NCI-H526 (cell line): ENCODE measurements around the gene CRYBG1.
"Not testable (repeated sequence)": the region's sequence is repeated elsewhere in the genome, so short reads cannot be mapped to it uniquely, and the experiment has no call there.

Source experiments
- DNase-seq, 2 experiments: peaks; one replicate each; lab custom pipeline; 2025; lab: John Stamatoyannopoulos, UW

Gene CRYBG1

GRCh38 chr6:106372838-106373501 lies 12.5 kb downstream of the CRYBG1 start:
- no peak for DNase-seq

DNA sequence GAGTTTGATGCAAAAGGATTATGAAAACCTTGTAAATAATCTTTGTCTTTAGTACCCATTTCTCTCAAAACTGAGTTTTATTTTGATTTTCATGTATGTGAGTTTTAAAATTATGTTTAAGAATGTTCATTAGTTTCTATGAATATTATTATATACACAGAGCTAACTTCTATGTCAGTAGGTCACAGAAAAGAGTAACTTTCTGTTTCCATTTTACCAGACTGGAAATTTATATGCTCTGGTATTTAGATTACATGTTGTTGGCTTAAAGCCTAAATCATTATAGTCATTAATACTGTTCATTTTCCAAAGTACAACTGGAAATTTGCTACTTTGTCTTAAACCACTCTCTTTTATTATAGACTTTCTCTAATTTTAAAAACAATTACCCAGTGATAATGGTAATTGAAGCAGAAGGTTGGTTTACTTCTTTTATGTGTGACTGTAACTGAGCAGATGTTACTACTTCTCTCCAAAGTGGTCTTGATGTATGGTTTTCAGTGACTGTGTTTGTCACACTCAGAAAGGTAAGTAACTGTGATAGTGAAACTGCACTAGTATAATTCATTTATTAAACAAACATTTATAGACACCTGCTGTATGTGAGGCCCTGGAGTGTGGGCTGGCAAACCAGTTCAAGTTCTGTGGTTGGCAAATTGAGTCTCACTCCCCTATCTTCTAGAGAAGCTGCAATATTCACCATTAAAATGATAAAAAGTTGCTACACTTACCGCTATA lies 13.2 kb downstream of the CRYBG1 start:
- DNase-seq = no peak

- no peak for DNase-seq
Observed at GRCh38 chr6:106377061-106377540, 16.6 kb downstream of the CRYBG1 start.

DNA sequence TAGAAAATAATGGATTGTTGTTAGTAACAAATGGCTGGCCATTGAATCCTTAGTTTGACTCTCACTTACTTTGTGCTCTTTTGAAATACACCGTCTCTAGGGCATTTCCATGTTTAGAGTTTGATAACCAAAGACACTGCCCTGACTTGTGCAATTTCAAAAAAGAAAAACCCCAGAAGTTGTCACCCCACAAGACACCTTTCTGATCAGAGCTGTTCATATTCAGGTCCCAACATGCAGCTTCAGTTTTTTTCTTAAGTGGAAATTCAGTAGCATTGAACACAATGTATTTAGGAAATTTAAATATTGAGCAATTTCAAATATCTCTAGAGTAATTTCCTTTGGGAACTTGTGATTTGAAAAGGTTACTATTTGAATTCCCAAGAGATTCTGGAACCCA lies 19.4 kb downstream of the CRYBG1 start:
- no peak for DNase-seq

GRCh38 chr6:106380407-106380806 lies 19.9 kb downstream of the CRYBG1 start:
- DNase-seq = no peak

GRCh38 chr6:106381223-106381622 lies 20.7 kb downstream of the CRYBG1 start:
- DNase-seq = no peak

GRCh38 chr6:106381881-106382280 lies 21.4 kb downstream of the CRYBG1 start:
- no peak for DNase-seq

GRCh38 chr6:106383573-106383972 lies 23.1 kb downstream of the CRYBG1 start:
- DNase-seq = no peak

- DNase-seq = no peak
Observed at GRCh38 chr6:106385530-106385929, 25.0 kb downstream of the CRYBG1 start.

- DNase-seq = no peak
Observed at GRCh38 chr6:106387875-106388274, 27.4 kb downstream of the CRYBG1 start.

- DNase-seq = no peak
Observed at GRCh38 chr6:106390088-106390487, 29.6 kb downstream of the CRYBG1 start.

GRCh38 chr6:106396426-106397220 lies 36.1 kb downstream of the CRYBG1 start:
- no peak for DNase-seq

GRCh38 chr6:106397431-106397830 lies 36.9 kb downstream of the CRYBG1 start:
- DNase-seq = no peak

GRCh38 chr6:106398621-106399020 lies 38.1 kb downstream of the CRYBG1 start:
- no peak for DNase-seq

GRCh38 chr6:106405044-106405443 lies 44.5 kb downstream of the CRYBG1 start:
- not testable (repeated sequence) for DNase-seq

- DNase-seq = no peak
Observed at GRCh38 chr6:106411056-106411455, 50.5 kb downstream of the CRYBG1 start.

DNA sequence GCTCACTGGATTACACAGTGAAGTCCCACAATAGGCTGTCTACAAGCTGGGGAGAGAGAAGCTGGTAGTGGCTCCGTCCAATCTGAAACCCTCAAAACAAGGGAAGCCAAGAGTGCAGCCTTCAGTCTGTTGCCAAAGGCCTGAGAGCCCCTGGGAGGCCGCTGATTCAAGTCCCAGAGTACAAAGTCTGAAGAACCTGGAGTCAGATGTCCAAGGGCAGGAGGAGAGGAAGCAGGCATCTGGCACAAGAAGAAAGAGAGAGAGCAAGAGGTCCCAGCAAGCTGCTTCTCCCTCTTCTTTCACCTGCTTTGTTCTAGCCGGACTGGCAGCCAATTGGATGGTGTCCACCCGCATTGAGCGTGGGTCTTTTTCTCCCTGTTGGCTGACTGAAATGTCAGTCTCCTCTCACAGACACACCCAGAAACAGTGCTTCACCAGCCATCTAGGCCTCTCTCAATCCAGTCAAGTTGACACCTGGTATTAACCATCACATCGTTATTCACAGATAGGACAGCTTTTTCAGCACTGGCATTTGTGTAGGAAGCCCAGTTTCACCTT lies 51.2 kb downstream of the CRYBG1 start:
- no peak for DNase-seq

GRCh38 chr6:106413016-106413415 lies 52.5 kb downstream of the CRYBG1 start:
- DNase-seq = no peak

GRCh38 chr6:106413722-106414121 lies 53.2 kb downstream of the CRYBG1 start:
- DNase-seq = no peak

DNA sequence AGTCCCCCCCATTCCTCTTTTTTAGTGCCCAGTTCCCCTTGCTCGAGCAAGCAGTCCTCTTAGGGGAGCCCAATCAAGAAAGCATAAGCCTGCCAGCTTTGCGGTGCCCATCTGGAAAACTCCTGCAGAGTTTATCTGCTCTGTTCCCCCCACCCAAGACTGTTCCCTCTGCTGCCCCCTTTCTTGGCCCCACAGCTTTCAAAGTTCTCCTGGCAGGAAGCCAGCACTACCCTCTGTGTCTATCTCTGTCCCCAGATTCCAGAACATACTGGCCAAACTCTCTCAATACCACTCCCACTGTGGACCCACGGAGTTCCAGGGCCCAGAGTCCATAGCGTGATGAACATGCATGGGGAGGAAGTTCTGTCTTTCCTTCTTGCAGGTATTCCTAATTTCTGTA lies 55.4 kb downstream of the CRYBG1 start:
- no peak for DNase-seq

- DNase-seq = no peak
Observed at GRCh38 chr6:106417572-106418147, 57.1 kb downstream of the CRYBG1 start.
